ENCODE data around the gene TRIM16.
"Not testable (repeated sequence)": the region's sequence is repeated elsewhere in the genome, so short reads cannot be mapped to it uniquely, and the experiment has no call there.

GRCh38 chr17:15704239-15704638, 20.1 kb upstream of the TRIM16 start:
- not testable (repeated sequence) for TF ChIP-seq CTCF (conservative IDR thresholded peaks at IDR 0.05; ENCODE audit: low read depth, low read length); RAD21 (IDR thresholded peaks at IDR 0.05; ENCODE audit: low read length); POLR2A (IDR thresholded peaks at IDR 0.05; ENCODE audit: low read depth, low read length); RFX5 (IDR thresholded peaks at IDR 0.05; ENCODE audit: low read depth, low read length); RCOR1 (IDR thresholded peaks at IDR 0.05; ENCODE audit: insufficient replicate concordance, low read length); ELK1 (IDR thresholded peaks at IDR 0.05; ENCODE audit: borderline replicate concordance, low read depth, low read length); BHLHE40 (IDR thresholded peaks at IDR 0.05; ENCODE audit: low read depth, low read length); FOS (IDR thresholded peaks at IDR 0.05; ENCODE audit: low read depth, low read length)

All from IMR-90 (cell line).